ENCODE data around the gene BEND5.

GRCh38 chr1:48773133-48773532, 3.6 kb downstream of the BEND5 start:
- TF ChIP-seq, protein P1, sequence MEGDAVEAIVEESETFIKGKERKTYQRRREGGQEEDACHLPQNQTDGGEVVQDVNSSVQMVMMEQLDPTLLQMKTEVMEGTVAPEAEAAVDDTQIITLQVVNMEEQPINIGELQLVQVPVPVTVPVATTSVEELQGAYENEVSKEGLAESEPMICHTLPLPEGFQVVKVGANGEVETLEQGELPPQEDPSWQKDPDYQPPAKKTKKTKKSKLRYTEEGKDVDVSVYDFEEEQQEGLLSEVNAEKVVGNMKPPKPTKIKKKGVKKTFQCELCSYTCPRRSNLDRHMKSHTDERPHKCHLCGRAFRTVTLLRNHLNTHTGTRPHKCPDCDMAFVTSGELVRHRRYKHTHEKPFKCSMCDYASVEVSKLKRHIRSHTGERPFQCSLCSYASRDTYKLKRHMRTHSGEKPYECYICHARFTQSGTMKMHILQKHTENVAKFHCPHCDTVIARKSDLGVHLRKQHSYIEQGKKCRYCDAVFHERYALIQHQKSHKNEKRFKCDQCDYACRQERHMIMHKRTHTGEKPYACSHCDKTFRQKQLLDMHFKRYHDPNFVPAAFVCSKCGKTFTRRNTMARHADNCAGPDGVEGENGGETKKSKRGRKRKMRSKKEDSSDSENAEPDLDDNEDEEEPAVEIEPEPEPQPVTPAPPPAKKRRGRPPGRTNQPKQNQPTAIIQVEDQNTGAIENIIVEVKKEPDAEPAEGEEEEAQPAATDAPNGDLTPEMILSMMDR (IDR thresholded peaks at IDR 0.05), result no peak
- TF ChIP-seq POLR2A (IDR thresholded peaks at IDR 0.05), result no peak
- TF ChIP-seq EP300 (IDR thresholded peaks at IDR 0.05), result no peak

Data from ovary (tissue), 3 donors.